ENCODE measurements around the gene KDM4D. TPM values are rescaled to one million over a fixed set of nuclear protein-coding genes. Genes with fewer than 3 reads are reported as not detected.

The KDM4D gene
- total and polyA plus RNA-seq, 2 of the 8 experiments (the other 6 are each of a cell fraction or from before 2014, with no cell fraction given) = 1.5 to 4.5 TPM

DNA sequence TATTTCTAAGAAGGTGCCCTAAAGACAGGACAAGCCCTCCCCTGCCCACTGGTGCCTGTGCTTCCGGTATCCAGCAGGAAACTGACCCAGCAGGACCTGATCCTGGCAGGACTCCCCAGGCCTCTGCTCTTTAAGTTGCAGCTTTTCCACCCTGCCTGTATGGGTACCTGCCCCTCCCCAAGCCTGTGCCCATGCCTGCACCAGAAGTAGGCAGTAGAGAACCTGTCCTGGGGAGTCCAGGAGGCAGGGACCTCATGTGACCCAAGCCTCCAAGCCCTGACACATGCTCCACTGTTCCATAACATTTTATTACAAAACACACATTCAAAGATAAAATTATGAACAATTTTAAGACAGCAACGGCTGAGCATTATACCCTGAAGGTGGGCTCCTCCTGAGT is 14.3 kb upstream of the KDM4D start (continued):
- no peak for TF ChIP-seq CBX5 (IDR thresholded peaks at IDR 0.05; ENCODE audit: low read depth, low read length)
- no peak for TF ChIP-seq SIX5 (IDR thresholded peaks at IDR 0.05; ENCODE audit: low read depth, low read length)
- no peak for TF ChIP-seq HDAC2 (IDR thresholded peaks at IDR 0.05; ENCODE audit: borderline replicate concordance in 1 of 2, low read depth in 2 of 2, low read length in 2 of 2)
- TF ChIP-seq CTBP2 (IDR thresholded peaks at IDR 0.05; ENCODE audit: borderline replicate concordance, insufficient read depth, insufficient read length, low read length) = no peak
- TF ChIP-seq FOSL1 (IDR thresholded peaks at IDR 0.05; ENCODE audit: insufficient read depth, low read depth, low read length) = no peak

All from H1 (cell line).